Osteocyte (in vitro differentiated cells): ENCODE measurements around the gene CASP10. TPM values are rescaled to one million over a fixed set of nuclear protein-coding genes. Genes with fewer than 3 reads are reported as not detected.
A peak's percentile ranks its signal among the peaks of the same experiment; 100 is the strongest.

Experiments used
- DNase-seq: peaks from one replicate; pipeline ENCODE4 v3.0.0; 2021; ENCODE audit warnings: mixed read lengths; ENCODE audit not compliant: unreplicated experiment; ENCODE audit errors: extremely low spot score
- H3K27ac Mint-ChIP-seq: one replicate; pipeline ENCODE4 v1.8.0; 2021; ENCODE audit warnings: mild to moderate bottlenecking, mixed read lengths; ENCODE audit not compliant: unreplicated experiment
- H3K27me3 Mint-ChIP-seq: one replicate; pipeline ENCODE4 v1.8.0; 2021; ENCODE audit warnings: mixed read lengths; ENCODE audit not compliant: unreplicated experiment
- H3K36me3 Mint-ChIP-seq: one replicate; pipeline ENCODE4 v1.8.0; 2021; ENCODE audit warnings: mixed read lengths; ENCODE audit not compliant: unreplicated experiment
- H3K4me1 Mint-ChIP-seq: one replicate; pipeline ENCODE4 v1.8.0; 2021; ENCODE audit warnings: mixed read lengths; ENCODE audit not compliant: unreplicated experiment
- H3K4me3 Mint-ChIP-seq: one replicate; pipeline ENCODE4 v1.8.0; 2021; ENCODE audit warnings: mild to moderate bottlenecking, moderate library complexity, mixed read lengths; ENCODE audit not compliant: unreplicated experiment
- H3K9me3 Mint-ChIP-seq: one replicate; pipeline ENCODE4 v1.8.0; 2021; ENCODE audit warnings: mixed read lengths; ENCODE audit not compliant: unreplicated experiment
- total RNA-seq: library from RNA; stranded (reverse); gene quantifications from 2 replicates; pipeline ENCODE4 v1.2.1, GENCODE V29; 2021
- TF ChIP-seq, protein P1 (sequence below): fragments of 200-600 bp; sonication (generic); IDR thresholded peaks from 2 replicates; pipeline ENCODE4 v1.5.0; 2021; ENCODE audit warnings: antibody characterized with exemption, mild to moderate bottlenecking, moderate library complexity

Gene CASP10
- total RNA-seq, 1 donor from 2014 or later = 0.35 TPM

DNA sequence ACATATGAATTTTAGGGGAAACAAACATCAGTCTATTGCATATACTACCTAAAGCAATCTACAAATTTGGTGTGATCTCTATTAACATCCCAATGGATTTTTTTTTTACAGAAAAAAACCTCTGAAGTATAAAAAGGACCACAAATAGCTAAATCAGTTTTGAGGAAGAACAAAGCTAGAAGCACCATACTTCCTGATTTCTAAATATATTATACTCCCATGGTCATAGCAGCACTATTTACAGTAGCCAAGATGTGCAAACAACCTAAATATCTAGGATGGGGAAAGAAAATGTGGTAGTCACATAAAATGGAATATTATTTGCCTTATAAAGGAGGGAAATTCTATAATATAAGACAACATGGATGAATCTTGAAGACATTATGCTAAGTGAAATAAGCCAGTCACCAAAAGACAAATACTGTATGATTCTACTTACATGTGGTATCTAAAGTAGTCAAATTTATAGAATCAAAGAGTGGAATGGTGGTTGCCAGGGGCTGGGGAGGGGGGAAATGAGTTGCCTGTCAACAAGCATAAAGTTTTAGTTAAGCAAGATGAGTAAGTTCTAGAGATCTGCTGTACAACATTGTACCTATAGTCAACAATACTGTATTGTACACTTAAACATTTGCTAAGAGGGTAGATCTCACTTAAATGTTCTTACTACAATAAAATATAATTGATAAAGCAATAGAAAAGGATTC, 59.8 kb downstream of the CASP10 start:
- peaks cover 9% of the 10 kb centered on the region for H3K9me3 Mint-ChIP-seq
- H3K36me3 Mint-ChIP-seq = no peaks in the 10 kb centered on the region
- DNase-seq = no peak
- H3K4me1 Mint-ChIP-seq = no peaks in the 10 kb centered on the region
- no peak overlapping the region for H3K27ac Mint-ChIP-seq
- H3K27me3 Mint-ChIP-seq = no peaks in the 10 kb centered on the region
- TF ChIP-seq, protein P1, sequence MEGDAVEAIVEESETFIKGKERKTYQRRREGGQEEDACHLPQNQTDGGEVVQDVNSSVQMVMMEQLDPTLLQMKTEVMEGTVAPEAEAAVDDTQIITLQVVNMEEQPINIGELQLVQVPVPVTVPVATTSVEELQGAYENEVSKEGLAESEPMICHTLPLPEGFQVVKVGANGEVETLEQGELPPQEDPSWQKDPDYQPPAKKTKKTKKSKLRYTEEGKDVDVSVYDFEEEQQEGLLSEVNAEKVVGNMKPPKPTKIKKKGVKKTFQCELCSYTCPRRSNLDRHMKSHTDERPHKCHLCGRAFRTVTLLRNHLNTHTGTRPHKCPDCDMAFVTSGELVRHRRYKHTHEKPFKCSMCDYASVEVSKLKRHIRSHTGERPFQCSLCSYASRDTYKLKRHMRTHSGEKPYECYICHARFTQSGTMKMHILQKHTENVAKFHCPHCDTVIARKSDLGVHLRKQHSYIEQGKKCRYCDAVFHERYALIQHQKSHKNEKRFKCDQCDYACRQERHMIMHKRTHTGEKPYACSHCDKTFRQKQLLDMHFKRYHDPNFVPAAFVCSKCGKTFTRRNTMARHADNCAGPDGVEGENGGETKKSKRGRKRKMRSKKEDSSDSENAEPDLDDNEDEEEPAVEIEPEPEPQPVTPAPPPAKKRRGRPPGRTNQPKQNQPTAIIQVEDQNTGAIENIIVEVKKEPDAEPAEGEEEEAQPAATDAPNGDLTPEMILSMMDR = no peak
- H3K4me3 Mint-ChIP-seq = no peak overlapping the region

DNA sequence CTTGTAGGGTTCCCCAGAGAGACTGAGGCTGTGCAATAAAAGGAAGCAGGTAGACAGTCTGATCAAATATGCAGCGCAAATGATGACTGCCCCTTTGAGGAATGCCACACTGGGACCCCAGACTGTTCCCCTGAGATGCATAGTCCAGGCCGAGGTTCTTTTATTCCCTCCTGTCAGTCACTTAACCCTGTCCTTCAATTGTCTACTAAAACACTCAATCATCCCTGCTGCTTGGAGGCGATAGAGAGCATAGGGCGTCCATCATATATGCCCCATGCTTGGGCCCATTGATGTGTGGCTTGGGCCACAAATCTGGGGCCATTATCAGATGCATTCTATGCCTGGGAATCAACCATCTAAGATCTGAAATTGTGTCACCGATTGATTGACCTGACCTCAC, 61.9 kb downstream of the CASP10 start:
- no peak for DNase-seq
- no peak overlapping the region for H3K27ac Mint-ChIP-seq
- no peak overlapping the region for H3K4me3 Mint-ChIP-seq
- no peaks in the 10 kb centered on the region for H3K4me1 Mint-ChIP-seq
- TF ChIP-seq, protein P1 = no peak
- no peaks in the 10 kb centered on the region for H3K36me3 Mint-ChIP-seq
- peaks cover 9% of the 10 kb centered on the region for H3K9me3 Mint-ChIP-seq
- H3K27me3 Mint-ChIP-seq = no peaks in the 10 kb centered on the region

DNA sequence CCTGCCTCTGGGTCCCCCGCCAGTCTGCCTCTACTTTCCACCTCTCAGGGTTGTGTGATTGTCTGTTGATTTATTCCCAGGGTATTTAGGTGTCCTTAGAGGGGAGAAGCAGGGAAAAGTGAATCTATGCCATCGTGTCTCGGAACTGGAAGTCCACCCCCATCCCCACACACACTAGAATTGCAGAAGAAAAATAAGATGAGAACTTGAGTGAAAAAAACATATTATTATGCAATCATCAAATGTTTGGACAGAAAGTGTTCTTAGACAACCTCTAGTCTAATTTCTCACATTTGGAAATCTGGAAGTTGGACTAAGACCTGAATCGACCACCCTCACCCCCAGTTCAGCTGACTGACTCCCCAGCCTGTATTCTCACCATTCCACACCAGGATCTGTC, 63.3 kb downstream of the CASP10 start:
- H3K36me3 Mint-ChIP-seq = no peaks in the 10 kb centered on the region
- H3K27ac Mint-ChIP-seq = no peak overlapping the region
- TF ChIP-seq, protein P1 = no peak
- H3K4me3 Mint-ChIP-seq = no peak overlapping the region
- no peak for DNase-seq
- peaks cover 9% of the 10 kb centered on the region for H3K9me3 Mint-ChIP-seq
- H3K4me1 Mint-ChIP-seq = no peaks in the 10 kb centered on the region
- H3K27me3 Mint-ChIP-seq = no peaks in the 10 kb centered on the region

DNA sequence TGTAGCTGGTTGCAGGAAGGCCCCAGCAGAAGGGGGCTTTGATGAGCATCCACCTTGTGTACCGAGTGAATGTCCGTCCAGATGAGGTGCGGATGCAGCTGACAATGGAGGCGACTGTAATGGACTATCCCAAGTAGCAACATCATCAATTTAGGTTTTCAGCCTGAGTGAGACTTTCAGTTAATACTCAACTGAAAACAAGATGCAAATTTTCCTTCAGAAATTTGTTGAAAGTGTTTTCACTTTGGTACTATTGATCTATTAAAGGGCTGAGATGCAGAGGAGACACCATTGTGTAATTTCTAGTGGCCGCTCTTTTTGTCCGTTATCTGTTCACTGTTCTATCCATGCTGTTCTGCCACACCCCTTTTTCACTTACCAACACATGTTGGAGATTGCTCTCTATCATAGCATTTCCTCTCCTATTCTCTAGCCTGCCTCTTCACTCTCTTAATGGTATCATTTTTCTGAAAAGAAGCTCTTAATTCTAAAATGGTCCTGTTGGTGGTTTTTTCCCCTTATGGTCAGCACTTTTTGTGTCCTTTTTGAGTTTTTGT, 65.4 kb downstream of the CASP10 start:
- Mint-ChIP-seq H3K4me1 (no peaks in the 10 kb centered on the region), H3K36me3 (no peaks in the 10 kb centered on the region), H3K27ac (no peak overlapping the region), H3K4me3 (no peak overlapping the region), H3K9me3 (no peaks in the 10 kb centered on the region), H3K27me3 (no peaks in the 10 kb centered on the region)
- TF ChIP-seq, protein P1 = no peak
- DNase-seq = no peak

DNA sequence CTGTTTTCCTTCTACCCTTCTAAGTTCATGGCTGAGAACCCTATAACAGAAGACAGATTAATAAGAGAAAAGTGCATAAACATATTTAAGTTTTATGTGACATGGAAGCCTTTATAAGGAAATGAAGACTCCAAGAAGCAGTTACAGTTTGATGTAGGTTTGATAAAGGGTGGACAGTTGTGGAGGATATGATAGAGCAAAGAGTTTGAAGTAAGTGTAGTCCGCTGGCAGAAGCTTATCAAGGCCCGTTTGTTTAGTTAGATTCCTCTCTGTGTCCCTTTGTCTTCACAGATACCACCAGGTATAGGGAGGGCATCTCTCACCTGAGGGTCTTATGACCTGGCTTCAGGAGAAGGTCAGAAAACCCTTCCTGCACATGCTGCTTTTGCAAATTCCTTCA, 66.9 kb downstream of the CASP10 start:
- DNase-seq = peak; percentile 11
- no peaks in the 10 kb centered on the region for H3K27me3 Mint-ChIP-seq
- no peak overlapping the region for H3K4me3 Mint-ChIP-seq
- H3K4me1 Mint-ChIP-seq = no peaks in the 10 kb centered on the region
- H3K9me3 Mint-ChIP-seq = no peaks in the 10 kb centered on the region
- TF ChIP-seq, protein P1 = no peak
- H3K36me3 Mint-ChIP-seq = no peaks in the 10 kb centered on the region
- no peak overlapping the region for H3K27ac Mint-ChIP-seq
